GM04504 (cell line): ENCODE measurements around the gene PCDH9.
"Not testable (repeated sequence)": the region's sequence is repeated elsewhere in the genome, so short reads cannot be mapped to it uniquely, and the experiment has no call there.

Experiments
- DNase-seq: peaks from one replicate; pipeline ENCODE4 v3.0.0-alpha.2; 2012; ENCODE audit warnings: low read depth

PCDH9 gene

GRCh38 chr13:67128136-67128535 is 102.0 kb downstream of the PCDH9 start:
- no peak for DNase-seq

GRCh38 chr13:67125681-67126080 is 104.5 kb downstream of the PCDH9 start:
- no peak for DNase-seq

GRCh38 chr13:67123165-67123564 is 107.0 kb downstream of the PCDH9 start:
- no peak for DNase-seq

DNA sequence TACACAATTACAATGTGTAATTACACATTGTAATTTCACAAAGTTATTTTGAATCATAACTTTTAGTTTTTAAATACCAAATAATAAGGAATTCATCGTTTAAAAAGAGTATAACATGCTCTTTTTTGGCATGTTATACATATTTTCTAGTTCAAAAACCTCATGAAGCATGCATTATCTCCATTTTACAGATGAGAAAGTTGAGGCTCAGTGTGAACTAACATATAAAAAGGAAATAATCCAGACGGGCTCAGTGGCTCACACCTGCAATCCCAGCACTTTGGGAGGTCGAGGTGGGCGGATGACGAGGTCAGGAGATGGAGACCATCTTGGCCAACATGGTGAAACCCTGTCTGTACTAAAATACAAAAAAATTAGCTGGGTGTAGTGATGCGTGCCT is 107.9 kb downstream of the PCDH9 start:
- no peak for DNase-seq

DNA sequence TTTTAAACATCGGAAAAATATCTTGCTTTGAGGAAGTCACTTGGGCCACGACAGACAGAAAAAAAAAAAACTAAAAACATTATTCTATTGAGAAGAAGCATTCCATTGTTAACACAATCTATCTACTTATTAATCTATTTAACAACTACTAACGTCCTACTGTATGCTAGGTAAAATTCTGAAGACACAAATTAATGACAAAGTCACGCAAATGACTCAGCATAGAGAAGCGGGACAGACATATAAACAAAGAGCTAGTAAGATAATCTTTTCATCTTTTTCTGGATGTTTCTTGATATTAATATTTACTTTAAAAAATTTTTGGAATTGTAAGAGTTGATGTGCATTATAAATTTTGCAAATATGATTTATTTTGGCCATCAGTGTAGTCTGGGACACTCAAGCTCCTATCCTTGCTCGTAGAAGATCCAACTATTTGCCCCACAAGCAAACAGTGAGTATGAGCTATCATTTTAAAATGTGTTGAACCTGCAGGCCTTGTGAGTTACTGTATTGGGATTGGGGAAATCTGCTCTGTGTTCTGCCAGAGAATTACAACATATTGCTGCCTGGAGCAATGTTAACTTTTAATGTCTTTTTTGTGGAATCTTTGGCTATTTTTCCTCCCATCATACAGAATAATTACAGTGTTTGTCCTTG is 109.1 kb downstream of the PCDH9 start:
- DNase-seq = peak; percentile 5

- peak; percentile 43 for DNase-seq
Observed at GRCh38 chr13:67119481-67119894, 110.6 kb downstream of the PCDH9 start.

DNA sequence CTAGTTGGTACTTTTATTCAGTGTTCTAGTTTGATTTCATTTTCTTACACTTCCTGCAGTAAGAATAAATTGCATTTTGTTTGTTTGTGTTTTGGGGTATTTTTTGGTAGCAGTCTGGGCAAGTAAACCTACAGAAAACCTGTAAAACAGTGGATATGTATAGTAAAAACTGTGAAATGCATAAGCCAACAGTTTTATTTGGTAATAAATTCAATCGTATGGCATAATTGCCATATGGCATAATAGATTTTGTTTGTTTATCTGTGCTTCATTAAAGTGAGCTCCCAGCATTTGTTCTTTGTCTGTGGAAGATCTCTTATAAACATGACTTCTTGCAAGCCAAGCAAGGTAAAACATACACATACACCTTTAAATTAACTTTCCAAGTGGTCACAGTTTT is 111.9 kb downstream of the PCDH9 start:
- no peak for DNase-seq

- no peak for DNase-seq
Observed at GRCh38 chr13:67117010-67117550, 113.1 kb downstream of the PCDH9 start.

DNA sequence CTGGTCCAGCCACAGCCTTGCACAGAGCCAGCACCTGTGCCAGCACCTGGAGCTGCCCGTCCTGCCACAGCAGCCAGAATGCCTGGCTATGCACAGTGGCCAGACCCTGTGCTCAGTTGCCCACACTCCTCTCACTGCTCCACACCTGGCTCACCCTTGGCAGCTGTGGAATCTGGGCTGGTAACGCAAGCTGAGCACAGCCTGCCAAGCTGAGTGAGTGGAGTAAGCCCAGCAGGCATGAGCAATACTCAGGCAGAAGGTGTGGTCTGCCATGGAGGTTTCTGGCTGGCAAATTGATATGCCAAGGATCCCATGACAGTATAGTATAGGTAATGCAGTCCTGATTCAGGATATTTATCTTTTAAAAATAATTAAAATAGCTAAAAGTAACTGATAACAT is 122.2 kb downstream of the PCDH9 start:
- no peak for DNase-seq

- DNase-seq = no peak
Observed at GRCh38 chr13:67106502-67107057, 123.6 kb downstream of the PCDH9 start.

DNA sequence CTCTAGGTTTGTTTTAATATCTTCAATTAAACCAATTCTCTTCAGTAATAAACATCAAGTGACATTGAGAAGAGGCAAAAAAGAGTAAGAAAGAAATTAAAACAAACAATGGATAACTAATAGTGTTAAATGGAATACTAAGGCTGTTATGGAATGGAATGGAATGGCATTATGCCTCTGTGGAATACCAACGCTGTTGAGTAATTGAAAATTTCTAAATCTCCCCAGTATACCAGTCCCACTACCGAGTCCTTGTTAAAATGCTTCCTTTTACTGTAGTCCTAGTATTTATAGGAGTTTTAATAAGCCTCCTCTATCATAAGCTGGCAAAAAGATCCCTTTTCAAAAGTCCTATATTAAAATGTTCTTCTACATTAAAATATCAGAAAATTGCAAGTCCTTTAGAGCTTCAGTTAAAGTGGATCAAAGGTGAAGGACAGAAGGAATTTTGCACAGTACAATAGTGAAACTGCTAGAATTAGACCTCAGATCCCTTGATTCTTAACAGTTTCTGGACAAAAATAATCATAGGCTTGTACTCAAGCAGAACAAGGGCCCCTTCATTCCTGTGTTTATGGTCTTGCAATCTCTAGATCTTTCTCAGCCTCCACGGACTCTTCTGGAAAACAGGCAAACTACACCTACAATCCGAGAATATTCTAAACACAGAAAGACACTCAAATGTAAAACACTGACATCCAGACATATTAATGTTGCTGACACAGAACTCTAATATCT is 128.2 kb downstream of the PCDH9 start:
- no peak for DNase-seq

DNA sequence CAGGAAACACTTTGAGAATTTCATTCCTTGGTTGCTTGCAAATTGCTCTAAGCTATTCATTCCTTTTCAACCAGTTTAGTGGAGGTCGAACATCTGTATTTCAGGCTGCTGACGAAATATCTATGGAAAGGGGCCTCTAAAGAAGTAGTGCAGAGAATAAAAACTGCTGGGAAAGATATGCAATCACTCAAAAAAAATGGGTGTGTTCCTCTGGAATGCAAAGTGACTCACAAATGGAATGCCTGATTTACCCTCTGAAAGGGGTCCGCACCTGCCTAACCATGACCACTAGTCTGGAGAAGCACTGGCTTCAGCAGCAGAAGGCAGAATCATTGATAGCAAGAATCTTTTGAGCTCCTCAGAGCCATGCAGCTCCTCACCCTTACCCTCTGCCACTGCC is 129.4 kb downstream of the PCDH9 start:
- DNase-seq = no peak

DNA sequence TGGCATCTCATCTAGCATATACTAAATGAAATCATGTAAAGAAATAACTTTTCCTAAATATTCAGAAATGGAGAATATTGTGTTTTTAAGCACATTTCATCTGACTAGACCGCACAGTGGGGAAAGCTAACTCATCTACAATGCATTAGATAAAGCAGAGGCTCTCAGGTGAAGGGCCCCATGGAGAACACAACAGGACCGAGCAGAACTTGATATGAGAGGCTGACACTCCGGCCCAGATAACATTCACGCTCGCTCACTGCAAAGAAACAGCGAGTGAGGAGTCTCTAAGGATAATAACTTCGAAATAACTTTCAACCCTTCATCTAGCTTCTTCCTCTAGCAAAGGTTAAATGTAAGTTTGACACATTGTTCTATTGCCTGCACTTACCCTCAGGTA is 130.6 kb downstream of the PCDH9 start:
- DNase-seq = no peak

DNA sequence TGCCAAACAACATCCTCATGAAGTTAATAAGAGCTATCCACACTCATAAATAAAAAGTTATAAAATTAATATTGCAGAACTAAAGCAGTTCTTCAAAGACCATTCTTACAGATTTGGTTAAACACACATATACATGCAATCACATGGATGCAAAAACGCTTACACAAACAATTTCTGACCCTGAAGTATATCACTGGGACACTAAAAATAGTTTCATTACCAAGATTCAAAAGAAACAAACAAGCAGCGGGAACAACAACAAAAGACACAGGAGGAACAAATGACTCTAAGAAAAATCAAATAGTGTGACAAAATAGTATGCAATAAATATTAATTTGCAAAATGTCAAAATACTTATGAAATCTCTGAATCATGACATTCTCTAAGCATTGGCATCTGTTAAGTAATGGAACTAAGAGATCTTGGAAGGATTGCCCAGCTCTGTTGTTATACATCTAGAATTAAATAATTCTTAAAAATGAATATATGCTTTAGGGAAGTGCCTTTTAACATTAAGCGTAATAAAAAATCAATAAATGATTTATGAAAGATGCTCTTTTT is 132.2 kb downstream of the PCDH9 start:
- no peak for DNase-seq

- DNase-seq = not testable (repeated sequence)
Observed at GRCh38 chr13:67096893-67097292, 133.2 kb downstream of the PCDH9 start.

DNA sequence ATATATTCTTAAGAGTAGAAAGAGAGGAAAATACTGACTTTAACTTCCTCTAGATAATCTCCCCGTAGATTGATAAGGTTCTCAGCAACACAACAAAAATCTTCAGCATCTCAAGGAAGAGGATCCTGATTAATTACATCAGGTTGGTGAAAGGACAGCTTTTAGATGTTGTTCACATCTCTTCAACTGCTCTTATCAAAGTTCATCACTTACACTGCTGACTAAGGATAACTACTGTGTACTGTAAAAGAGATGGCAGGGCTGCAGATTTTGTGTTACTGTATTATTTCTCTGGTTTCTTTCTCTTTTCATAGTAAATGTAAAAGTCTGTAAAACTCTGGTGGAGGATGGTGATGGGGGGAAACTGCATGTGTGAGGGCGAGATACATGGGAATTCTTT is 133.7 kb downstream of the PCDH9 start:
- DNase-seq = no peak

DNA sequence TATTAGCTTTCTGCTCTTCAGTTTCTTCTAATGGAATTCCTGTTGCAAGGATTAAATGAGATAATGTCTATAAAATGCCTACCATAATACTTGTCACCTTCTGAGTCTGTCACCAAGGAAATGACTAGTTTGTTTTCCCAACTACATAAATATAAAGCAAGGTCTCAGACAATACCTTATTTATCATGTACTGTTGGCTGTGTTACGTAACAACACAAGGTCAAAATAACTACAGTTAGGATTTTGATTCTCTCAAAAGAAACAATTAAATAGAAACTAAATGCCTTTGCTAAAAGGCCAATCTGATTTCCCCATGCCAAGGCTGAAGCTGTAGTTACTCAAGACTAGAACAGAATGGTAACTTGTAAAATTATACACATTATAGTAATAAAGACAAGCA is 134.5 kb downstream of the PCDH9 start:
- DNase-seq = no peak

GRCh38 chr13:67094952-67095351 is 135.2 kb downstream of the PCDH9 start:
- DNase-seq = no peak

GRCh38 chr13:67094078-67094477 is 136.1 kb downstream of the PCDH9 start:
- DNase-seq = no peak

DNA sequence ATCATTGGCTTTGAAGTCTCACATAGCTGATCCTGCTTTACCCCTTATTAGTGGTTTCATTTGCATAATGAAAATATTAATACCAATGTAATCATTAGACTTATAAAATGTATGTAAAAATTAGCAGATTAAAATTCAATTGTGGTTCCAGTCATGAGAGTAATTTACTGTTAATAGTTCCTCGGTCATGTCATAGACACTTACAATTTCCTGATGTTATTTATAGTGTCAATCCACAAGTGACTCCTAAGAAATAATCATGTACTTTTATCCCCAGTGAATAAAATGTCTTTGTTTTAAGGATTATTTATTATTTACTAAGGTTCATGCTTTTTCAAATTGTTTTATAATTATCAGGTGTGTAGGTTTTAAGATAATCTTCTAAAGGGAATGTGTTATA is 138.5 kb downstream of the PCDH9 start:
- no peak for DNase-seq

DNA sequence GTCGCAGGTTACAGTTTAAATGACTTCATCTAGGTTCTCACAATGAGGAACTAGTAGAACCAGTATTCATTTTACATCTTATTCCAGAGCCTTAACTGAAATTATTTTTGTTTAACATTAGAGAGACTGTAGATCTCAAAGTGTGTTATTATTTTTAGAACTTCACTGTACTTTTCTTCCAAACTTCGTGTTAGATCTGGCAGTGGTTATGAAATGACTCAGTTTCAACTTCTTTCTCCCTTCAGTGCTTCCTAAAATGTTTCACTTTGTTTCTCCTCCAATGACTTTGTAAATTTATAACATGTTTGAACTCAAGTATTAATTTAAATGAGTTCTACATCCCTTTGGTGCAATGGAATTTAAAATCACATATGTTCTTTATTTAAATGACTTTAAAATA is 139.3 kb downstream of the PCDH9 start:
- DNase-seq = no peak

- DNase-seq = no peak
Observed at GRCh38 chr13:67087527-67087926, 142.6 kb downstream of the PCDH9 start.

- no peak for DNase-seq
Observed at GRCh38 chr13:67086260-67086659, 143.9 kb downstream of the PCDH9 start.
